Measurements from ENCODE around the gene RGS13.
"Not testable (repeated sequence)": the region's sequence is repeated elsewhere in the genome, so short reads cannot be mapped to it uniquely, and the experiment has no call there.

RGS13 gene

DNA sequence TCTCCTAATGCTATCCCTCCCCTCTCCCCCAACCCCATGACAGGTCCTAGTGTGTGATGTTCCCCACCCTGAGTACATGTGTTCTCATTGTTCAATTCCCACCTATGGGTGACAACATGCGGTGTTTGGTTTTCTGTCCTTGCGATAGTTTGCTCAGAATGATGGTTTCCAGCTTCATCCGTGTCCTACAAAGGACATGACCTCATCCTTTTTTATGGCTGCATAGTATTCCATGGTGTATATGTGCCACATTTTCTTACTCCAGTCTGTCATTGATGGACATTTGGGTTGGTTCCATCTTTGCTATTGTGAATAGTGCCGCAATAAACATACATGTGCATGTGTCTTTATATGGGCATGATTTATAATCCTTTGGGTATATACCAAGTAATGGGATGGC lies 47.1 kb downstream of the RGS13 start:
- FAIRE-seq = not testable (repeated sequence)

DNA sequence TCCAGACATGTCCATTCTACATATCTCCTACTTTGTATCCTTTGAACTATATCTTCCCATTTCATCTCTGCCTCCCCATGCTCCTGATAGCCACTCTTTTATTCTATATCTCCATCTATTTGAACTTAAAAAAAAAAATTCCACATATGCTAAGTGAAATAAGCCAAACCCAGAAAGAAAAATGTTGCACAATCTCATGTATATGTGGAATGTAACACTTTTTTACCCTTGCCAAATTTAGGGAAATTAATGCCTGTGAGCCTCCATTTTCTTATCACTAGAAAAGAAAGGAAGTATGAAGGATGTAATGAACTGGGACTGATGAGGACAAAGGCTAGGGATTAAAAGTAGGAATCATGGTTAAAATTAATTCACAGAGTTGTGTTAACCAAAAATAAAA lies 53.5 kb downstream of the RGS13 start:
- no peak for FAIRE-seq

DNA sequence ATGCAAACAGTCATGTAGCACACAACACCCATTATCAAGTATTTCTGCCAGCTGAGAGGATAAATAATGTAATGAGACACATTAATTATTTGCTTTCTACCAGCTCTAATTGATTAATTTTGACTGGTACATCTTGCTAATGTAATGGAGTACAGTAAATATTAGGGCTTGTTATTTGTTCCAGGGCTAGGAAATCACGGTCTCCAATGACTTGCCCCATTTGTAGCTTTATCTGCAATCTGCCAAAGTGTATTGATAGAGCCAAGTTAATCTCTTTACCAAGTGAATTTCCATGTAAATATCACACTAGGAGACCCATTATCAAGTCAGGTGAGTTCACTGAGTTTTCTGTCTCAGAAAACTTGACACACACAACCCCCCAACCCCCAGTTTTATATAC lies 55.1 kb downstream of the RGS13 start:
- no peak for FAIRE-seq

DNA sequence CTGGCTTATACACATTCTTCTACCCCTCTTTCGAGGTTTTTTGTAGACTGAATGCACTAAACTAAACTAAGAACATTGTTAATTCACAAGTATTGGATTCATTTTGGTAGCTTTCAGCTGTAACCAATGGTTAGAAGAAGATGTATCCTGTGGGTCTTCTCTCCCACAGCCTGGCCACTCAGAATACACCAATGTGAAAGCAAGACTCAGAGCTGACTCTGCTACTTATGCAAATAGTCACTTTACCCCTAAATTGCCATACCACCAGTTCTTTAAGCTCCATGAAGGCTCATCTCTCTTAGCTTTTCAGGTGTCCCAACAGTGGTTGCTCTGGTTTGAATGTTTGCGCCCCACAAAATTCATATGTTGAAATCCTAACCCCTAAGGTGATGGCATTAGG lies 60.1 kb downstream of the RGS13 start:
- no peak for FAIRE-seq

DNA sequence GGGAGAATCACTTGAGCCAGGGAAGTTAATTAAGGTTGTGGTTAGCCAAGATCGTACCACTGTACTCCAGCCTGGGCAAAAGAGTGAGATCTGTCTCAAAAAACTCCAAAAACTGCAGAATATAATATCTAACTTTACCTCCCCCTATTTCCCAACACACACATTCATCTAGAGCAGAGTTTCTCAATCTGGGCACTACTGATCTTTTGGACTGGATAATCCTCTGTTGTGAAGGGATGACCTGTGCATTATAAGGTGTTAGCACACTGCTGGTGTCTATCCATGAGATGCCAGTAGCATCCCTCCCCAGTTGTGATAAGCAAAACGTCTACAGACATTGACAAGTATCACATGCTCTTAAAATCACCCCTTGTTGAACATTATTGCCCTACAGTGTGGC lies 61.8 kb downstream of the RGS13 start:
- FAIRE-seq = no peak

DNA sequence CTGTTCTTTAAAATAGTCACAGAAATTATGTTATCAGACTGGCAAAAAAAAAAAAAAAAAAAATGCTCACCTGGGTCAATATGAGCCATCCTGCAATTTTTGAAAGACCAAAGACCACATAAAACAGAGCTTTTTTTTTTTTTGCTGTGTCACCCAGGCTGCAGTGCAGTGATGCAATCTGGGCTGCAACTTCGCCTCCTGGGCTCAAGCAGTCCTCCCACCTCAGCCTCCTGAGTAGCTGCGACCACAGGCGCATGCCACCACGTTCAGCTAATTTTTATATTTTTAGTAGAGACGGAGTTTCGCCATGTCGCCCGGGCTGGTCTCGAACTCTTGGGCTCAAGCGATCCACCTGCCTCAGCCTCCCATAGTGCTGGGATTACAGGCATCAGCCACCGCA lies 62.8 kb downstream of the RGS13 start:
- no peak for FAIRE-seq

DNA sequence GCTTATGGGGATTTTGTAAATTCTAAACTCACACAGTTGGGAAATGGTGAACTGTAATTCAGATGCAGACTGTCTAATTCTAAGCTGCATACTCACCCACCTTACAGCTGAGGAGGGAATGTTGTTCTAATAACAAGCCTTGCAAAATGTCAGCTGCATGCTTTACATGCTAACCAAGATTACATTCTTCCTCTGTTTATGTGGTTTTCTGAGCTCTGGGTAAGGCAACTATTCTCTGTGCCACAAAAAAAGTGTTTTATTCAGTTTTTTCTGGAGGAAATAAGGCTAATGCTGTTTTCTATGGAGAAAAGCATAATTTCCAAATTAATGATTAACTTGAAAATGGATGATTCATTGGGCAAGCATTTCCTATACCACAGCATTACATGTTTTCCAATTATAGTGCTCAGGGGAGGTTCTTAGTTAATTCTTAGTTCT lies 64.9 kb downstream of the RGS13 start:
- FAIRE-seq = no peak

DNA sequence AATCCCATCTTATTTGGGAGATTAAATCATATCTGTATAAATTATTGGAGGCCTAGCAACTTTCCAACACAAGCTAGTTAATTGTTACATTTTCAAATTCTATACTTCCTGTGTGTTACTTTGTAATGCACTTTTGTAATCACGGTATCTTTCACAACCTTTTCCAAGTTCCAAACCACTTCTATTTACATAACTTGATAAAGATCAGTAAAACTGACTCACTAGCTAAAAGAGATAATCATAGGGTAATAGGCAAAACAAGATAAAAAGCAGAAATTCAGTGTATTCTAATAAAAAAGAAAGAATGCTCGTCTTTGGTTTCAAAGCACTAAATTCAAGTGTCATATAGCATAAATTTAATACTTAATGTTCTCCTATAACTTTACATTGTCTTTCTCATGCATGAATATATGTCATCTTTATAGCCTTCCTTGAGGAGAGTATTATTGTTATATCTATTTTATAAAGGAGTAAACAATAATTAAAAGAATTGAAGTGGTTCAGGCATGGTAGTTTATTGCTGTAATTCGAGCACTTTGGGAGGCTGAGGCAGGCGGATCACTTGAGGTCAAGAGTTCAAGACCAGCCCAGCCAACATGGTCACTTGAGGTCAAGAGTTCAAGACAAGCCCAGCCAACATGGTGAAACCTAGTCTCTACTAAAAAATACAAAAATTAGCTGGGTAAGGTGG lies 66.4 kb downstream of the RGS13 start:
- no peak for FAIRE-seq

DNA sequence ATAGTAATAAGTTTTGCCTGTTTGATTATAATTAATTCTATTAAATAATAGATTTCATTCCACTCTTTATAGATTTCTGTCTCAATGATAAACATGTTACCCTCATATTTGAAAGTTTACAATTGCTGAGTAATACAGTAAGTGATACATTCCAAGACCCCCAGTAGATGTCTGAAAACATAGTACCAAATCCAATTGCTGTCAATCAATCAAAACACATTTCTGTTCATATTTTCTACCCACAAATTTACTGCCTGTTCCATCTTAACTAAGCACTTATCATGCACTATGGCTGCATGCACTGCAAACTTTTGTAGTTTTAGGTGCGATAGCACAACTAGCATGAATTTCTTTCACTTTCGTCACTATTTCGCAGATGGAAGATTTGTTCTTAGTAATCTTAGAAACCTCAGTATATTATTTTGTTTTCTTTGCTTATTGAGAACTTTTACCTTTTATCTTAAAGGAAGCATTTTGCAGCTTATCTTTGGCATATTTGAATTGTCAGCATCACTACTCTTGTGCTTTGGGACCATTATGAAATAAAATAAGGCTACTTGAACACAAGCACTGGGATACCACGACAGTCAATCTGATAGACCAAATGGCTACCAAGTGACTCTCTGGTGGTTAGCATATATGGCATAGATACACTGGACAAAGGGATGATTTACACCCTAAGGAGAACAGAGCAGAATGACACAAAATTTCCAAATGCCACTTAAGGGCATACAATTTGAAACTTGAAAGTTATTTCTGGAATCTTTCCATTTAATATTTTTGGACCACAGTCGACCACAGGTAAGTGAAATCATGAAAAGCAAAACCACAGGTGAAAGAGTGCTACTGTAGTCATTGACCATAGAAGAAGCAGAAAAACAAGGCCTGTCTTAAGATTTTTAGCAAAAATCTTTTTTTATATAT lies 67.6 kb downstream of the RGS13 start:
- no peak for FAIRE-seq

DNA sequence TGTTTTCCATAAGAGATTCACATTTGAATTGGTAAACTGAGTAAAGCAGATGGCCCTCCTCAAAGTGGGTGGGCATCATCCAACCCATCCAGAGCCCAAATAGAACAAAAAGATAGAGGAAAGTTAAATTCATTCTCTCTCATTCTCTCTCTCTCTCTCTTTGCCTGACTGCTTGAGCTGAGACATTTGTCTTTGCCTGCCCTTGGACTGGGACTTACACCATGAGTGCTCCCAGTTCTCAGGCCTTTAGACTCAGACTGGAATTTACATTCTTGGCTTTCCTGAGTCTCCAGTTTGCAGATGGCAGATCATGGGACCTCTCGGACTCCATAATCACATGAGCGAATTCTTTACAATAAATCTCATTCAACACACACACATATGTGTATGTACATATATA lies 69.6 kb downstream of the RGS13 start:
- FAIRE-seq = no peak

DNA sequence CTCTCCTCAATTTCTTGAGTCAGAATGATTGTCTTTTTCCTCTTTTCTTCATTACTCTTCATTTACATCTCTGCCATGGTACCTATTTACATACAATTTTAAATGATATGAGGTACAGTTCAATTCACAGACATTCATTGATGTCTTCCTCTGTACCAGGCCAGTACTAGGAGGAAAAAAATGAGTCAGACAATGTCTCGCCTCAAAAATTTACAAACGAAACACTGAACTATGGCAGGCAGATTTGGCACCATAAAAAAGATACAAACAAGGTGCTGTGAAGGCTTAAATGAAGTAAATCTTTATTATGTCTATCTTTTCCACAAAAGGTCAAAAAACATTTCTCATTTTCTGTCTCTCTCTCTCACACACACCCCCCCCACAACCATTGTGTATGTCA lies 71.0 kb downstream of the RGS13 start:
- FAIRE-seq = no peak

DNA sequence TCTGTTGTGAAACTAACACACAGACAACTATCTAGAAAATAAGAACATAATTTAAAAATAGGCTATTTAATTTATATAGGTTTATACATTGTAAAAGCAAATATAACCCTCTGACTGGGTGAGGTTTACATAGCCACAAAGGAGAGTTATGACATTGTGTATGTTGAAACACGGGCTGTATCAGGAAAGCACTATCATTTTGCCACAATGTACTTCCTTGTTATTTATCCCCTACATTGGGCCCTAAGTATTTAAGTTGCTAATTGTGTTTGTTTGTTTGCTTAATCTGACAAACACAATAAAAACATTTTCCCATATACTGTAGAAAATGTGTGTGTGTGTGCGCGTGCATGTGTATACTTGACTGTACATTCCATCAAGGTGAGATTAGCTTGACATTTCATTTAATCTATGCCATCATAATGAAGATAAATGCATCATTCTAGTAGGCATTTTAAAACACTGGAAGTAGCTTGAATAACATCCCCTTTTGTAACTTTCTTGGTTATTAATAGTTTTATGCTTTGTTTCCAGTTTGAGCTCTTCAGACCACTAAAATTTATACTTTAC lies 72.1 kb downstream of the RGS13 start:
- no peak for FAIRE-seq

DNA sequence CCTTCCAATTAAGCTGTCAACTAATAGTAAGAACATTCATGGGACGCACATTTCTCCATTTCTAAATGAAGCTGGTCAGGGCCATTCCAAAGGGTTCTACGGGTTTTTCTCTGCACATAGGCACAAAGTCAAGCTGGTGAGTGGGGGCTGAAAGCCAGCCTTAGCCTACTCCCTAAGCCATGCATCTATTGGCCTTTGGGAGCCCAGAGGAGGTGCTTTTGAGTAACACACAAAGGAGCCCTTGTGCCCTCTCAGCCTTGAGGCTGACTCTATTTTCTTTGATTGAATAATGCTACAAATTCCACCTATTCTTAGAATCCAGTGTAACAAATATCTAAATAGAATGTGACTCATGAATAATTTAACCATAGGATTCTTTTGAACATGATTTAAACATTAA lies 73.6 kb downstream of the RGS13 start:
- no peak for FAIRE-seq

Measured in A204.1 (cell line).